Kidney (tissue), 14 donors: ENCODE results near the gene FRMD1. TPM values are rescaled to one million over a fixed set of nuclear protein-coding genes. Genes with fewer than 3 reads are reported as not detected.

ENCODE experiments used
- DNase-seq, 5 donors: peaks; one replicate each; pipeline ENCODE4 v3.0.0-alpha.2; 2013 to 2020
- FAIRE-seq: peaks from 2 replicates; lab custom pipeline; 2012; peaks lifted over from hg19 to GRCh38; lab: Jason Lieb, UNC
- H3K27ac ChIP-seq, 2 donors: one replicate each; pipeline ENCODE4 v1.7.0; 2013; ENCODE audit warnings: low read depth in 2 of 2, low read length in 2 of 2, inconsistent platforms in 1 of 2
- H3K27me3 ChIP-seq: one replicate; pipeline ENCODE4 v1.7.1; 2013; ENCODE audit warnings: low read length, inconsistent platforms; ENCODE audit not compliant: control insufficient read depth, insufficient read depth
- H3K36me3 ChIP-seq, 3 donors: one replicate each; pipeline versions ENCODE4 v1.7.0 to v1.7.1; 2013; ENCODE audit warnings: low read length in 3 of 3, control low read depth in 1 of 3, inconsistent platforms in 1 of 3; ENCODE audit not compliant: insufficient read depth in 3 of 3, control insufficient read depth in 2 of 3
- H3K4me1 ChIP-seq, 3 donors: one replicate each; pipeline versions ENCODE4 v1.7.0 to v1.7.1; 2013; ENCODE audit warnings: low read length in 3 of 3, inconsistent platforms in 1 of 3, low read depth in 1 of 3; ENCODE audit not compliant: control insufficient read depth in 2 of 3, insufficient read depth in 2 of 3
- H3K4me3 ChIP-seq, 3 donors: one replicate each; pipeline versions ENCODE4 v1.7.0 to v1.8.1; 2013; ENCODE audit warnings: low read length in 3 of 3, control low read depth in 1 of 3, inconsistent platforms in 1 of 3
- H3K9ac ChIP-seq, 3 donors: one replicate each; pipeline versions ENCODE4 v1.7.0 to v1.7.1; 2013; ENCODE audit warnings: low read length in 3 of 3, control low read depth in 1 of 3, inconsistent platforms in 1 of 3
- H3K9me3 ChIP-seq, 3 donors: one replicate each; pipeline versions ENCODE4 v1.7.0 to v1.7.1; 2013; ENCODE audit warnings: low read length in 3 of 3, control low read depth in 1 of 3, inconsistent platforms in 1 of 3; ENCODE audit not compliant: control insufficient read depth in 2 of 3, insufficient read depth in 1 of 3
- CTCF ChIP-seq: IDR thresholded peaks from 3 replicates; pipeline ENCODE4 v1.5.1; 2012; ENCODE audit warnings: mild to moderate bottlenecking, moderate library complexity, borderline replicate concordance; ENCODE audit not compliant: insufficient read depth; ENCODE audit errors: extremely low read depth
- intact Hi-C: fragments of 100-400 bp; cut with DNase I; formaldehyde crosslinking; loops from one replicate; pipeline ENCODE4 v1.11.1; 2022
- polyA plus RNA-seq: library from polyadenylated mRNA; stranded (reverse); fragments of 350-450 nt; fragmentation: Illumina TruSeq; extraction: RNeasy Lipid Tissue Mini Kit (QIAGEN cat#74804); gene quantifications from one replicate; pipeline ENCODE4 v1.2.3, GENCODE V29; 2014; ENCODE audit warnings: low read depth, low replicate concordance; ENCODE audit not compliant: insufficient read depth
- total RNA-seq: library from RNA; stranded (reverse); fragmentation: NEBNext Ultra II Directional; extraction: Animal tissue kit (Norgen Biotek cat#: 25700); gene quantifications from one replicate; pipeline ENCODE4 v1.2.1, GENCODE V29; 2021
- donor health status: control.
- donor health status: control.
- donor health status: control.
- donor health status: control.
- donor health status: control.
- donor health status: DM: yes; HTN: yes; CAD: no.
- donor health status: Normal renal cell carcinoma (clear cell type).

FRMD1 gene
- total and polyA plus RNA-seq, 2 donors from 2014 or later: 1.1 to 7.5 TPM

GRCh38 chr6:168053086-168053956, 25.7 kb downstream of the FRMD1 start:
- DNase-seq (peak in 2 of 5 donors; percentile 47 to 72), FAIRE-seq (no peak)
- no peak overlapping the region for H3K27ac ChIP-seq
- H3K4me3 ChIP-seq: no peak overlapping the region
- no peaks in the 10 kb centered on the region for H3K27me3 ChIP-seq
- no peaks in the 10 kb centered on the region for H3K36me3 ChIP-seq
- H3K4me1 ChIP-seq: peaks cover 0 to 9% (median 0%) of the 10 kb centered on the region in 3 donors
- intact Hi-C loops: no loop called here
- no peak overlapping the region for H3K9ac ChIP-seq
- TF ChIP-seq CTCF: no peak
- H3K9me3 ChIP-seq: no peaks in the 10 kb centered on the region

- Histone ChIP-seq H3K4me3 (no peak overlapping the region), H3K27me3 (no peaks in the 10 kb centered on the region), H3K27ac (no peak overlapping the region), H3K9me3 (no peaks in the 10 kb centered on the region), H3K9ac (no peak overlapping the region), H3K4me1 (peaks cover 0 to 9% (median 0%) of the 10 kb centered on the region in 3 donors), H3K36me3 (no peaks in the 10 kb centered on the region)
- FAIRE-seq: no peak
- TF ChIP-seq CTCF: no peak
- intact Hi-C loops: no loop called here
- DNase-seq: peak in 2 of 5 donors; percentile 48 to 67
Observed at GRCh38 chr6:168052291-168052891, 26.6 kb downstream of the FRMD1 start.

- no peak for FAIRE-seq
- no peaks in the 10 kb centered on the region for H3K36me3 ChIP-seq
Observed at GRCh38 chr6:168051648-168052047, 27.4 kb downstream of the FRMD1 start.

More at GRCh38 chr6:168051648-168052047, 27.4 kb downstream of the FRMD1 start:
- Histone ChIP-seq H3K27ac (no peak overlapping the region), H3K4me3 (no peak overlapping the region), H3K27me3 (no peaks in the 10 kb centered on the region), H3K4me1 (peaks cover 0 to 9% (median 0%) of the 10 kb centered on the region in 3 donors), H3K9me3 (no peaks in the 10 kb centered on the region), H3K9ac (no peak overlapping the region)
- DNase-seq: peak in 1 of 5 donors; percentile 61
- intact Hi-C loops: no loop called here
- no peak for TF ChIP-seq CTCF
